Tibial artery (tissue), 4 donors: ENCODE results near the gene ITPR3.
A peak's percentile ranks its signal among the peaks of the same experiment; 100 is the strongest.

ENCODE experiments used
- DNase-seq, 2 donors: peaks; one replicate each; pipeline ENCODE4 v3.0.0-alpha.2; 2019
- H3K27ac ChIP-seq, 2 donors: fragments of 200-600 bp; sonication (generic) in 1 of 2; 1 replicate in 1 of 2; 2 replicates in 1 of 2; pipeline ENCODE4 v1.5.1; 2018 to 2019; ENCODE audit warnings: mild to moderate bottlenecking in 1 of 2
- H3K27me3 ChIP-seq, 2 donors: fragments of 200-600 bp; sonication (generic) in 1 of 2; one replicate each; pipeline versions ENCODE4 v1.5.1 to v1.6.0; 2016 to 2019
- H3K36me3 ChIP-seq, 3 donors: fragments of 200-600 bp; sonication (generic) in 2 of 3; one replicate each; pipeline ENCODE4 v1.5.1; 2016 to 2019; ENCODE audit warnings: mild to moderate bottlenecking in 2 of 3
- H3K4me1 ChIP-seq, 4 donors: fragments of 200-600 bp; sonication (generic) in 2 of 4; 1 replicate in 3 of 4; 2 replicates in 1 of 4; pipeline ENCODE4 v1.5.1; 2016 to 2019
- H3K4me3 ChIP-seq, 2 donors: fragments of 200-600 bp; sonication (generic) in 1 of 2; 1 replicate in 1 of 2; 2 replicates in 1 of 2; pipeline ENCODE4 v1.5.1; 2018 to 2019; ENCODE audit warnings: mild to moderate bottlenecking in 2 of 2
- H3K9me3 ChIP-seq, 3 donors: fragments of 200-600 bp; sonication (generic) in 1 of 3; one replicate each; pipeline ENCODE4 v1.5.1; 2016 to 2019
- CTCF ChIP-seq, 2 experiments: fragments of 200-600 bp in 1 of 2; fragments of 450-650 bp in 1 of 2; IDR thresholded peaks; one replicate each; pipeline ENCODE4 v1.5.1; 2017 to 2019; ENCODE audit warnings: antibody characterized with exemption in 2 of 2, mild to moderate bottlenecking in 1 of 2, moderate library complexity in 1 of 2
- intact Hi-C: fragments of 100-400 bp; cut with DNase I; formaldehyde crosslinking; loops from one replicate; pipeline ENCODE4 v1.15.0; 2023; ENCODE audit warnings: low total_unique reads

Gene ITPR3

DNA sequence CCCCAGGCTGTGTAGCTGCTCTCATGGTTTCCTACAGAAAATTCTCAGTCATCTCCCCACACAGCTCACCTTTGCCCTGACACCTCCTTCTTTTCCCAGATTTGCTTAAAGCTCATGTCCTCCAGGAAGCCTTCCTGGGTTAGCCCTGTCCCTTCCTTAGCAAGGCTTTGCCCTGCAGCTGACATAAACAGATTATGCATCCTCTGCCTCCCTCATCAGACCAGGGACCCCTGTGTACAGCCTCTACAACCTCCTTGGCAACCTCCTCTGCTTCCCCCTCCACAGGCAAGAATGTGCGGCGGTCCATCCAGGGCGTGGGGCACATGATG, 50.6 kb downstream of the ITPR3 start:
- peaks cover 0 to 91% (median 48%) of the 10 kb centered on the region in 3 donors for H3K36me3 ChIP-seq
- no peak overlapping the region for H3K27ac ChIP-seq
- no peak for TF ChIP-seq CTCF (IDR thresholded peaks at IDR 0.05)
- H3K4me1 ChIP-seq: peaks cover 0 to 24% (median 10%) of the 10 kb centered on the region in 4 donors
- H3K9me3 ChIP-seq: no peaks in the 10 kb centered on the region
- intact Hi-C loops: no loop called here
- DNase-seq: no peak
- peaks cover 0 to 6% of the 10 kb centered on the region in 2 donors for H3K27me3 ChIP-seq
- no peak overlapping the region for H3K4me3 ChIP-seq

- H3K27me3 ChIP-seq: peaks cover 0 to 6% of the 10 kb centered on the region in 2 donors
- no peaks in the 10 kb centered on the region for H3K9me3 ChIP-seq
- peaks cover 0 to 91% (median 42%) of the 10 kb centered on the region in 3 donors for H3K36me3 ChIP-seq
- intact Hi-C loops: no loop called here
- H3K27ac ChIP-seq: peak overlapping the region in 1 of 2 donors; percentile 33
- H3K4me3 ChIP-seq: no peak overlapping the region
- peaks cover 0 to 24% (median 10%) of the 10 kb centered on the region in 4 donors for H3K4me1 ChIP-seq
- TF ChIP-seq CTCF (IDR thresholded peaks at IDR 0.05): peak; percentile 67 to 79
- DNase-seq: peak; percentile 95 to 96
Measured at GRCh38 chr6:33672808-33673207, 51.7 kb downstream of the ITPR3 start.

DNA sequence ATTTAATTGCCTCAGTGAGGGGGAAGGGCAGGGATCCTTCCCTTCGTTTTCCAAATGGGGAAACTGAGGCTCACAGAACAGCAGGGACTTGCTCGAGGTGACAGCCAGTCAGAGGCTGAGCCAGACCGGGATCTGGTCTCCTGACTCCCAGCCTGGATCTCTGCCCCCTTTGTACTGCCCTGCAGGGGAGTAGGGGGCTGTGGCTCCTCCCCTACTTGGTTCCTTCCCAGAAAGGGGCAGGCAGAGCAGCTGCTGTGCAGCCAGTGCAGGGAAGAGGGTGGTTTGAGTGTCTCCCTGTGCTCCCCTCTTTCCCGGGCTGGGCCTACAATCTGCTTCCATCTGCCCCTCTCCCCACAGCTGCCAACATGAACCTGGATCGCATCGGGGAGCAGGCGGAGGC, 52.7 kb downstream of the ITPR3 start:
- Histone ChIP-seq H3K27ac (no peak overlapping the region), H3K27me3 (peaks cover 0 to under 1% of the 10 kb centered on the region in 2 donors), H3K4me3 (no peak overlapping the region), H3K36me3 (peaks cover 0 to 91% (median 33%) of the 10 kb centered on the region in 3 donors), H3K9me3 (no peaks in the 10 kb centered on the region), H3K4me1 (peaks cover 0 to 24% (median 10%) of the 10 kb centered on the region in 4 donors)
- no peak for DNase-seq
- no peak for TF ChIP-seq CTCF (IDR thresholded peaks at IDR 0.05)
- intact Hi-C loops: no loop called here

DNA sequence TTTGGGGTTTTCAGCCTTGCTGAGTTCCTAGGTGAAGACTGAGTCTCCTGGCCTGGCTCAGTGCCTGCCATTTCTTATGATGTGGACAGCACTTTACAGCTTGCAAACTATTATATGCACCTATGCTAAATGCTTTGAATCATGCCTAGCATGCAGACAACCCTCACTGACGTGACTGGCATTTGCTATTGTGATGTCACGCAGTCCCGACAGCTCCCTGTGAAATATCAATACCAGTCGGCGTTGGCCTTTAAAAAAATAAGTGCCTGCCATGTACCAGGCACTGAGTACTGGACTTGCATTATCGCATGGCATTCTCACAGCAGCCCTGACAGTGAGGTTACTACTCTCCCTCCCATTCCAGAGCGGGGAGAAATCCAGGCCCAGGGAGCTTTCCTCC, 54.8 kb downstream of the ITPR3 start:
- Histone ChIP-seq H3K36me3 (peaks cover 0 to 91% (median 12%) of the 10 kb centered on the region in 3 donors), H3K27me3 (no peaks in the 10 kb centered on the region), H3K4me1 (peaks cover 0 to 24% (median 10%) of the 10 kb centered on the region in 4 donors), H3K4me3 (no peak overlapping the region), H3K27ac (no peak overlapping the region), H3K9me3 (no peaks in the 10 kb centered on the region)
- intact Hi-C loops: no loop called here
- no peak for TF ChIP-seq CTCF (IDR thresholded peaks at IDR 0.05)
- no peak for DNase-seq

DNA sequence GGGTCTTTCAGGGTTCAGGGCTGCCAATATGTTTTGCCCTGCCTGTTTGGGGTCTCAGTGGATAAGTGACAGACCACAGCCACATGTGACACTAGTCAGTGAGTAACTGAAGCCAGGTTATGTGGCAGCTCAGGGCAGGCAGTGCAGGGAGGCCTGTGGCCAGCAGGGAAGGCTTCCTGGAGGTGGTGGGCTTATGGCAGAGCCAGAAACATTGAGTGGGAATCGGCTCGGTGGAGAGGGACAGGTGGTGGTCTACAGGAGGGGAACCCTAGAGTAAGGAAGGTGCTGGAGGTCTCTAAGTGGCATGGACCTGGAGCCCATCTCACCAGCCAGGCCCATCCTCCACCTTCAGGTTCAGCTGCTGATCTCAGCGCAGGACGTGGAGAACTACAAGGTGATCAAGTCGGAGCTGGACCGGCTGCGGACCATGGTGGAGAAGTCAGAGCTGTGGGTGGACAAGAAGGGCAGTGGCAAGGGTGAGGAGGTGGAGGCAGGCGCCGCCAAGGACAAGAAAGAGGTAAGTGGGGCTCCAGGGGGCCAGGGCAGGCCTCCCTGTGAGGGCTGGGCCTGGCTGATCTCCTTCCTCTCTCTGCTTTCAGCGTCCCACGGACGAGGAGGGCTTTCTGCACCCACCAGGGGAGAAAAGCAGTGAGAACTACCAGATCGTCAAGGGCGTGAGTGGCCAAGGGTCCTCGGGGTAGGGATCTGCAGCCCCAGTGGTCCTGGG, 55.5 kb downstream of the ITPR3 start:
- peaks cover 0 to 24% (median 10%) of the 10 kb centered on the region in 4 donors for H3K4me1 ChIP-seq
- DNase-seq: no peak
- no peaks in the 10 kb centered on the region for H3K27me3 ChIP-seq
- no peak for TF ChIP-seq CTCF (IDR thresholded peaks at IDR 0.05)
- H3K36me3 ChIP-seq: peaks cover 0 to 91% (median 10%) of the 10 kb centered on the region in 3 donors
- no peak overlapping the region for H3K4me3 ChIP-seq
- no peak overlapping the region for H3K27ac ChIP-seq
- H3K9me3 ChIP-seq: no peaks in the 10 kb centered on the region
- intact Hi-C loops: no loop called here
